Suprapubic skin (tissue), 4 donors: ENCODE data around the gene SWAP70.

Experiments used
- CTCF ChIP-seq, 2 donors: fragments of 200-600 bp in 1 of 2; fragments of 450-650 bp in 1 of 2; sonication (generic) in 1 of 2; IDR thresholded peaks; one replicate each; pipeline ENCODE4 v1.5.1; 2016 to 2019; ENCODE audit warnings: antibody characterized with exemption in 2 of 2, mild to moderate bottlenecking in 1 of 2, moderate library complexity in 1 of 2
- EP300 ChIP-seq: sonication (generic); formaldehyde crosslinking; IDR thresholded peaks from one replicate; pipeline ENCODE4 v1.6.1; 2017; ENCODE audit warnings: antibody characterized with exemption
- POLR2A ChIP-seq, 2 donors: fragments of 450-650 bp; IDR thresholded peaks; one replicate each; pipeline ENCODE4 v1.6.1; 2017; ENCODE audit warnings: antibody characterized with exemption in 2 of 2, mild to moderate bottlenecking in 2 of 2, moderate library complexity in 2 of 2
- POLR2AphosphoS5 ChIP-seq, 3 donors: sonication (generic); formaldehyde crosslinking; IDR thresholded peaks; one replicate each; pipeline ENCODE4 v1.6.1; 2017; ENCODE audit warnings: antibody characterized with exemption in 3 of 3

- TF ChIP-seq CTCF (IDR thresholded peaks at IDR 0.05) (no peak), POLR2A (IDR thresholded peaks at IDR 0.05) (no peak), POLR2AphosphoS5 (IDR thresholded peaks at IDR 0.05) (no peak), EP300 (no peak)
Observed at GRCh38 chr11:9657531-9657930, 6.3 kb upstream of the SWAP70 start.
